GM08714 (cell line): ENCODE results near the gene PRORP.
A peak's percentile ranks its signal among the peaks of the same experiment; 100 is the strongest.
"Not testable (repeated sequence)": the region's sequence is repeated elsewhere in the genome, so short reads cannot be mapped to it uniquely, and the experiment has no call there.

Experiments
- H3K4me3 ChIP-seq: fragments of 200-500 bp; sonication (Bioruptor generic); 2 replicates; pipeline ENCODE4 v1.5.1; 2014; ENCODE audit warnings: mild to moderate bottlenecking, low read length, inconsistent platforms
- ZNF274 ChIP-seq: IDR thresholded peaks from 2 replicates; pipeline ENCODE4 v1.6.1; 2012; ENCODE audit warnings: mild to moderate bottlenecking, low read depth, low read length

PRORP gene

DNA sequence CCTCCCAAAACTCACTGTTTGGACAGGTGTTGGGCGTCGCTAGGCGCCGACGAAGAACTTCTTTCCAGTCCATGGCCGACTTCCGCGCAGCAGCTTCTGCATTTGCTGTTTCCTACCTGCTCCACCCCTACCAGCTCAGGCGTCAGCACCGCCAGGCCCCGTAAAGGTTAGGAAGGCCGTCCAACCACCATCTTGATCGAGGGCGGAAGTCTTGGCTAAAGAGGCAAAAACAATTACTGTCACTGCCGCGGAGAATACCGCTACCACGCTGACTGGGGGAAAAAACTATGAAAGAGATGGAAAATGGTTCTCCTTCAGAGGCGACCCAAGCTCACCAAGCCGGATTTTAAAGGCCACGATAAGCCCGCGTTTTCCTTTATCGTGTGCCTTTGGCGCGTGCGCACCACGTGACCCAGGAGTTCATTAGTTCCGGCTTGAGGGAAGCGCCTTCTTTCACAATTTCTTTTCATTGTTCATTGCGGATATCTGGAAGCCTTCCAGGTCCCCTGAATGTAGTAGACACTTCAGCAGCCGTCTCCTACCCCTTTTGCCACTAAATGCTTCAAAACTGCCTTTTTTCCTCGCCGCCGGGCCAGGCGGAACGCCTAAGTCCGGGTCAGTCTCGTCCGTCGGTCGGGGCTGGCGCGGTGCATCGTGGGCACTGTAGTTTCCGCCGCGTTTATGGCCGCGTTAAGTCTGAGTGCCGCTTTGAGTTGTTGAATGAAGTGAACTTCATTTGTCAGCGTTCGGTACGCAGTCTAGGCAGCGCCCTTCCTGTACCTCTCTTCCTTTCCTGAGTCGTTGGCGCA is at the start of gene PRORP, which contains the start of gene PPP2R3C:
Gene PRORP, plus strand, starts transcription at position 666 of the 809 bp plus-strand sequence. CDS start 694 bp downstream, outside the sequence.
Gene PPP2R3C, minus strand, starts transcription at position 104 of the 809 bp plus-strand sequence. Its CDS starts 31 bp downstream, at position 73.
- no peak for TF ChIP-seq ZNF274

DNA sequence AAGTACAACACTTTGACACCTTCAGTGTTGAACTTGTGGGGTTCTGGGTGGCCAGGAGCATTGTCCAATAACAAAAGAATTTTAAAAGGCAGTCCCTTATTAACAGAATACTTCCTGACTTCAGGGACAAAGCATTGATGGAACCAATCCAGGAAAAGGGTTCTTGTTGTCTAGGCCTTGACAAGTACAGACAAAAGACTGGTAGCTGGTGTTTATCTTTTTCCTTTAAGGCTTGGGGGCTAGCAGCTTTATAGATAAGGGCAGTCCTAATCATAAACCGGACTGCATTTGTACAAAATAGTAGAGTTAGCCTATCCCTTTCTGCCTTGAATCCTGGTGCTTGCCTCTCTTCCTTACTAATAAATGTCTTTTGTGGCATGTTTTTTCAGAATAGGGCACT is 48.9 kb upstream of the PRORP start:
- TF ChIP-seq ZNF274 = no peak
- no peak overlapping the region for H3K4me3 ChIP-seq

More for the DNA sequence above, at the start of gene PRORP, which contains the start of gene PPP2R3C:
- peak within 1 kb of the TSS; percentile 91 for H3K4me3 ChIP-seq

DNA sequence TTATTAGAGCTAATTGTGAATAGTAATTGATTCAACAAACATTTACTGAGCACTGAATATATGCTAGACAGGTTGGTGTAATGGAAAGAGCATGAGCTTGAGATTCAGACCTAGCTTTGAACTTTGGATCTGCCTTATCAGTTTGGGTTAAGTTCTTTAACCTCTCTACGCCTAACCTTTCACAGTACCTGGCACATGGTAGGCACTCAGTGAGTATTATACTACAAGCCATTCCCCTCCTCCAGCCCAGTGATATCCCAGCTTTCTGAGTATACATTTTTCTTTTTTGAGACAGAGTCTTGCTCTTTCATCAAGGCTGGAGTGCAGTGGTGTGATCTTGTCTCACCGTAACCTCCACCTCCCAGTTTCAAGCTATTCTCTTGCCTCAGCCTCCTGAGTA is 44.3 kb upstream of the PRORP start:
- no peak for TF ChIP-seq ZNF274
- no peak overlapping the region for H3K4me3 ChIP-seq

GRCh38 chr14:35079742-35080141 is 42.6 kb upstream of the PRORP start:
- no peak overlapping the region for H3K4me3 ChIP-seq
- no peak for TF ChIP-seq ZNF274

- no peak overlapping the region for H3K4me3 ChIP-seq
- TF ChIP-seq ZNF274 = no peak
Observed at GRCh38 chr14:35083530-35084150, 38.7 kb upstream of the PRORP start.

GRCh38 chr14:35085441-35085840 is 36.9 kb upstream of the PRORP start:
- no peak overlapping the region for H3K4me3 ChIP-seq
- no peak for TF ChIP-seq ZNF274

- no peak for TF ChIP-seq ZNF274
- no peak overlapping the region for H3K4me3 ChIP-seq
Observed at GRCh38 chr14:35088514-35088913, 33.8 kb upstream of the PRORP start.

DNA sequence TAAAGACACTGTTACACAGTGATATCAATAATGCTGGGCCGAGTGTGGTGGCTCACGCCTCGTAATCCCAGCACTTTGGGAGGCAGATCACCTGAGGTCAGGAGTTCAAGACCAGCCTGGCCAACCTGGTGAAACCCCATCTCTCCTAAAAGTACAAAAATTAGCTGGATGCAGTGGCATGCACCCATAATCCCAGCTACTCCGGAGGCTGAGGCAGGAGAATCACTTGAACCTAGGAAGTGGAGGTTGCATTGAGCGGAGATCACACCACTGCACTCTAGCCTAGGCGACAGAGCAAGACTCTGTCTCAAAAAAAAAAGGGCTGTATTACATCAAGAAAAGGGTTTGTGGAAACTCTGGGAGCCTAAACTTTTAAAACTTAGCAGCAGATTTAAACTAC is 27.7 kb upstream of the PRORP start:
- not testable (repeated sequence) for H3K4me3 ChIP-seq

DNA sequence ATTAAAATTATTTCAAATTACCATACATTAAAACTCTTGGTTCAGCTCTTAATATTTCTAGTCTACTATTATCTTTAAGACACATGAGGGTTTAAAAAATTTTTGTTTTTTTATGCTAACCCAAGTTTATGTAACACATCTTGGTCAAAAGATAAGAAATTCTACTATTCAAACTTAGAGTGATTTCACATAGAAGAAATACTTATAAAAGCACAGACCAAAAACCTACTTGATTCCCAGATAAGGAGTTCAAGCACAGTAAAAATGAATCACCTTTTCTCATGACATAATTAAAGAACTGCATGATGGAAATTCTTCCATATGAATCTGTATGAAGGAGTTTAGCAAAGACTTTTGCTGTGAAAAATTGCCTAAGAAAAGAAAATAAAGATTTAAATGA is 14.5 kb upstream of the PRORP start:
- no peak for TF ChIP-seq ZNF274
- no peak overlapping the region for H3K4me3 ChIP-seq

DNA sequence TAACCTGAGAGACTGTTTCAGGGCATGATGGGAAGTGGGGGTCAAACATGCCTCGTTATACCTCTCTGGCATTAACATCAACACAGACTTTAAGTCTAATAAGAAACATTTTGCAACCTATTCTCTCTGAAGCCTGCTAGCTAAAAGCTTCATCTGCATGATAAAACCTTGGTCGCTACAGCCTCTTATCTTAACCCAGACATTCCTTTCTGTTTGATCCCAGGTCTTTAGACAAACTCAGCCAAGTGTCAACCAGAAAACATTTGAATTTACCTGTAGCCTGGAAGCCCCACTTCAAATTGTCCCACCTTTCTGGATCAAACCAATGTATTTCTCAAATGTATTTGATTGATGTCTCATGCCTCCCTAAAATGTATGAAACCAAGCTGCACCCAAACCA is 9.7 kb upstream of the PRORP start:
- no peak for TF ChIP-seq ZNF274
- no peak overlapping the region for H3K4me3 ChIP-seq

DNA sequence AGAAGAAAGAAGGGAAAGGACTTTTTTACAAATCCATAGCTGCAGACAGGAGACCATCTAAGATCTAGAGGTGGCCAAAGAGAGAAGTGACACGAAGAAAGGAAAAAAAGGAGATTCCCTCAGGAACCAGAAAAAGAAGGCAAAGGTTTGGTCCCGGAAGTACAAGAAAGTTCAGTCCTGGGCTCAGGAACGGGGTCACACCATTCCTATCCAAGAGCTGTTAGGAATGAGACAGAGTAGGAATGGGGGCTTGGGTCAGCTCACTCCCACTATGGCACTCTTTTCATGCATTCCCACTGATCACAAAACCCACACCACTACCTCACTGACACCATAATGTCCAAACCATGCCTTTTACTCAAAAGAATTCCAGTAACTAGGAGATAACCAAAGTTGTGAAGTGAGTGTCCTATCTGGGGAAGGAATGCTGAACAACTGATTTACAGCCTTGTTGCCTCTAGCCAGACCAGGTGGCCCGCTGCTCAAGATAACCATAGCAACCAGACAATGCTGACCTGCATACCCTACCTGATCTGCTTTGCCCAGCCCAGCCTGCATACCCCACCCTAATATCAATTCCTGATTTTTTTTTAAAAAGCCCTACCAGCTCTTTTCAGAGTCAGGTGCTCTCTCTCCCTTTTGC is 8.9 kb upstream of the PRORP start:
- no peak for TF ChIP-seq ZNF274
- no peak overlapping the region for H3K4me3 ChIP-seq

- TF ChIP-seq ZNF274 = no peak
- H3K4me3 ChIP-seq = no peak overlapping the region
Observed at GRCh38 chr14:35114036-35114435, 8.3 kb upstream of the PRORP start.

GRCh38 chr14:35116242-35116641 is 6.1 kb upstream of the PRORP start:
- no peak overlapping the region for H3K4me3 ChIP-seq
- no peak for TF ChIP-seq ZNF274

DNA sequence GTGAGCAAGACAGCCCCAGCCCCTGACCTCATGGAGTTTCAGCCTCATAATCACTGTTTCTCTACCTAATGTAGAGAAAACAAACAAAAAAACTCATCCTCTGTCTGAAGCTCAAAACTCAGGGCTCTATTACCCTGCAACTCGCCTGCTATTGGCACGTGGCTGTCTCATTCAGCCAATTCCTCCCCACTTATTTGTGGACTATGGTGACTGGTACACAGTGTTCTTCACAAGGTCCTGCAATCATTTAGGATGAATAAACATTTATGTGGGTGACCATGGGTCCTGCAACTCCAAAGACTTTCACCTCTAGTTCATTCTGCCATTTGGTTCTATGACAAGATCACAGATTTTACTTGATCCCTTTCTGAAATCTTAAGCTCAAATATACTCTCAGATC is 5.2 kb upstream of the PRORP start:
- TF ChIP-seq ZNF274 = no peak
- no peak overlapping the region for H3K4me3 ChIP-seq
